Kidney epithelial cell (primary cell): ENCODE results near the gene PHOSPHO1. TPM values are rescaled to one million over a fixed set of nuclear protein-coding genes. Genes with fewer than 3 reads are reported as not detected.

ENCODE experiments used
- DNase-seq: peaks from one replicate; pipeline ENCODE4 v3.0.0-alpha.2; 2010; ENCODE audit warnings: low read depth
- H3K27me3 ChIP-seq: 2 replicates; pipeline ENCODE4 v1.6.0; 2011; ENCODE audit warnings: low read length; ENCODE audit not compliant: control insufficient read depth, insufficient read depth
- H3K36me3 ChIP-seq: 2 replicates; pipeline ENCODE4 v1.5.1; 2011; ENCODE audit warnings: low read length; ENCODE audit not compliant: control insufficient read depth, insufficient read depth
- H3K4me3 ChIP-seq: 2 replicates; pipeline ENCODE4 v1.5.1; 2011; ENCODE audit warnings: low read depth, mild to moderate bottlenecking, control low read depth, low read length
- CTCF ChIP-seq: IDR thresholded peaks from 2 replicates; pipeline ENCODE4 v1.5.1; 2011; ENCODE audit warnings: mild to moderate bottlenecking, moderate library complexity, low read length, control low read depth, inconsistent platforms; ENCODE audit not compliant: insufficient read depth, poor library complexity, severe bottlenecking
- total RNA-seq: library from RNA; depleted of rRNA; stranded (reverse); fragments of >200 nt; gene quantifications from 2 replicates; pipeline ENCODE4 v1.2.3, GENCODE V29; 2015

PHOSPHO1 gene
- total RNA-seq, 1 donor from 2014 or later: not detected

- H3K36me3 ChIP-seq: no peaks in the 10 kb centered on the region
- no peak for TF ChIP-seq CTCF
- DNase-seq: no peak
- H3K27me3 ChIP-seq: peaks cover 4% of the 10 kb centered on the region
- H3K4me3 ChIP-seq: no peak overlapping the region
Observed at GRCh38 chr17:49213847-49214246, 16.7 kb downstream of the PHOSPHO1 start.

GRCh38 chr17:49213399-49213798, 17.2 kb downstream of the PHOSPHO1 start:
- DNase-seq: no peak
- Histone ChIP-seq H3K36me3 (no peaks in the 10 kb centered on the region), H3K27me3 (peaks cover 4% of the 10 kb centered on the region), H3K4me3 (no peak overlapping the region)
- no peak for TF ChIP-seq CTCF

GRCh38 chr17:49210158-49211029, 20.2 kb downstream of the PHOSPHO1 start, which contains the start of the genes ABI3 and GNGT2:
Gene ABI3 (plus strand): TSS chr17:49210707. CDS start chr17:49210725, 18 bp downstream.
Gene GNGT2 (minus strand): TSS chr17:49210574. CDS start chr17:49207422, 3,152 bp downstream.
- DNase-seq: no peak
- Histone ChIP-seq H3K27me3 (peaks cover 4% of the 10 kb centered on the region), H3K36me3 (no peaks in the 10 kb centered on the region), H3K4me3 (no peak within 1 kb of the TSS)
- TF ChIP-seq CTCF: no peak

- Histone ChIP-seq H3K27me3 (peaks cover 4% of the 10 kb centered on the region), H3K4me3 (no peak overlapping the region), H3K36me3 (no peaks in the 10 kb centered on the region)
- TF ChIP-seq CTCF: no peak
- DNase-seq: no peak
Observed at GRCh38 chr17:49209061-49209571, 21.5 kb downstream of the PHOSPHO1 start.

GRCh38 chr17:49204516-49204915, 26.1 kb downstream of the PHOSPHO1 start:
- TF ChIP-seq CTCF: no peak
- DNase-seq: no peak

More at GRCh38 chr17:49204516-49204915, 26.1 kb downstream of the PHOSPHO1 start:
- no peaks in the 10 kb centered on the region for H3K27me3 ChIP-seq
- no peaks in the 10 kb centered on the region for H3K36me3 ChIP-seq
- H3K4me3 ChIP-seq: no peak overlapping the region
